HG02840 (cell line): ENCODE results near the gene NOA1.
A peak's percentile ranks its signal among the peaks of the same experiment; 100 is the strongest.

ENCODE experiments used
- ATAC-seq: cut with Tn5 transposase; IDR thresholded peaks from one replicate; pipeline ENCODE4 v1.9.1; 2021; ENCODE audit warnings: mild to moderate bottlenecking, moderate library complexity, moderate number of reproducible peaks; ENCODE audit not compliant: unreplicated experiment, low FRiP score

NOA1 gene

GRCh38 chr4:56977321-56978012 is at the start of gene NOA1:
NOA1 (minus strand) TSS chr4:56977606; CDS start chr4:56977585, 21 bp downstream.
- peak; percentile 86 for ATAC-seq

GRCh38 chr4:57023104-57023503 is 45.7 kb upstream of the NOA1 start:
- ATAC-seq, result no peak

DNA sequence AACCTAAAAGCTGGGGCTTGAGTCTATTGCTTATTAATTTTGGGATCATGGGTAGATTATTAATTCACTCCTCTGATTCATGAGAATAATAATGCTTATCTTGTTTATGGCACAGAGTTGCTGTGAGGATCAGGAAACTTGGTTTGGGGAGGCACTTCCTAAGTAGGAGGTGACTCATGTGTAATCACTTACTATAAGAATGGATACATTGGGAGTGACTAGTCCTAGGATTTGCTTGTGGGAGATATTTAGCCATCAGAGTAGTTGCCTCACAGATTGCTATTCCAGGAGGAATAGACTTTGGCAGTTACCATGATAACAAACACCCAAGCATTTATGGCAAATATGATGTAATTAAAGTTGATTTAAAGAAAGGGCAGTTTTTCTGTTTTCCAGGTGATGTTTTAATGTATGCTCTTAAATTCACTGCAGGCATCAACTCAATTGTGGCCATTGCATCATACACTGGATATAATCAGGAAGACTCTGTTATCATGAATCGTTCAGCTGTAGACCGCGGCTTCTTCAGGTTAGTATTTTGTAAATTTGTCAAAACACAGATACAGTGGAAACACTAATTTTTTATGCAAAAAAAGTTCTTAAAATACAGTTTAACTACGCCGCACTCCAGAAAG is 43.2 kb upstream of the NOA1 start:
- no peak for ATAC-seq

DNA sequence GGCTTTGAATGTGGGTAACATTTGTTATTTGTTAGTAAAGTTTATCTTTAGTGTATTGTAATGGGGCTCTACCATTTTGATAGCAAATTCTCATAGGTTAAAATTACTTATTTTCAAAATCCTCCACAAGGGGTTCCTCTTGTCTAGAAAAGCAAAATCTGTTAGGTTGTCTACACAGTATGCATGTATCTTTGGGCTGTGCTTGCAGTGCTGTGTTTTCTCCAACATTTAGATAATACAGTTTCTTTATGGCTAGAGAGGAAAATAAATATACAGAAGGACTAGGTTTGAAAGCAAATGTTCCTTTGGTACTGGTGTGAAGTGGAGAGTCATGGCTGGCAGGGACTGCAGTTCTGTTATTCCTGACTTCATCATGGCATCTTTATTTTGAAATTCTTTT is 41.6 kb upstream of the NOA1 start:
- no peak for ATAC-seq

GRCh38 chr4:57013543-57014120 is 36.2 kb upstream of the NOA1 start:
- no peak for ATAC-seq

DNA sequence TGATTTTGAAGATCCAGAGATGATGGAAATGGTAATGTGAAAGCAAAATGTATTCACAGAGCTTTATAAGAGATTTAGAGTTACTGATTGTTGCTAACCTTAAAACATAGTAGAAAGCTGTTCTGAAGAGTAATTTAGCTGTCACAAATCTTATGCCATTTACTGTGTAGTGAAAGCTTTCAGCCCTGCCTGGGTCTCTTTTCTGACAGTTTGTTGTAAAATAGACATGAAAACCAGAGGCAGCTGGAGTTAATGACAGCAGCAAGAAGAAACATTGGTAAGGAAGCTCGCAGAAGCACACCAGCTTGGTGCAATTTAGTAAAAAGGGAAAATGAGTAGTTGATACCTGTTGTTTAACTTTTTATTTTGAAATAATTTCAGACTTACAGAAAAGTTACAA is 22.3 kb upstream of the NOA1 start:
- no peak for ATAC-seq

DNA sequence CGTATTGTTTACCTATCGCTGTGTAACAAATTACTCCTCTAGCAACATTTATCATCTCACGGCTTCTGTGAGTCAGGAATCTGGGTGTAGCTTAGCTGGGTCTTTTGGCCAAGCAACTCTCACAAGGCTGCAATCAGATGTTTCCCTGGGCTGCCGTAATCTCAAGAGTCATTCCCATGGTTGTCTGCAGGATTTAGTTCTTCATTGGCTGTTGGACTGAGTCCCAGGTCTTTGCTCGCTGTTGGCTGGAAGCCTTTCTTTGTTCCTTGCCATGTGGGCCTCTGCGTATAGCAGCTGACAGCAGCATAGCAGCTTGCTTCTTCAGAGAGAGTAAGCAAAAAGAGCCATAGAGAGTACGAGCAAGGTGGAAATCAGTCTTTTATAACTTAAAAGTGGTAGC is 18.1 kb upstream of the NOA1 start:
- no peak for ATAC-seq

DNA sequence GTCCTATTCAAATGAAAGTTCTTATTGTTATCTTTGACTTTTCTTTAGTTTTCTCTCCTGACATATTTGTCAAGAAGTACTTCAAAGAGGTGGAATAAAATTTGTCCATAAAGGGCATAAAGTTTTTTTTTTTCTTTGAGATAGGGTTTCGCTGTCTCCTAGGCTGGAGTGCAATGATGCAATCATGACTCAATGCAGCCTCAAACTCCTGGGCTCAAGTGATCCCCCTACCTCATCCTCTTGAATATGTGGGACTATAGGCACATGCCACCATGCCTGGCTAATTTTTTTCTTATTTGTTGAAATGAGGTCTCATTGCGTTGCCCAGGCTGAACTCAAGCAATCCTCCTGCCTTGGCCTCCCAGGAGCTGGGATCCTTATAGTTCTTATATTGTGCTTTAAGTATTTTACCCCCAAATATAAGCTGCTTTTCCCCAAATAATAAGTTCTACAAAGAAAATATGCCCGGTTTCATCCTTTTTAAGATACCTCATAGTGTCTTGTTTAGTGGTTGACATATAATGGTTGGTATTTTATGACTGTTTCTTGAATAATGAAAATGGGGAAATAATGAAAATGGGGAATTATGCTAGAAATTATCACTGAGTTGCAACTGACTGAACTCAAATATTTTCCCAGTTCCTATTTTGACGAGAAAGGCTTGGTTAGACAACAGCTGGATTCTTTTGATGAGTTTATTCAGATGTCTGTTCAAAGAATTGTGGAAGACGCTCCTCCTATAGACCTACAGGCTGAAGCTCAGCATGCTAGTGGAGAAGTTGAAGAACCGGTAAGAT is 12.9 kb upstream of the NOA1 start:
- no peak for ATAC-seq

GRCh38 chr4:56986952-56987351 is 9.5 kb upstream of the NOA1 start:
- ATAC-seq, result no peak

DNA sequence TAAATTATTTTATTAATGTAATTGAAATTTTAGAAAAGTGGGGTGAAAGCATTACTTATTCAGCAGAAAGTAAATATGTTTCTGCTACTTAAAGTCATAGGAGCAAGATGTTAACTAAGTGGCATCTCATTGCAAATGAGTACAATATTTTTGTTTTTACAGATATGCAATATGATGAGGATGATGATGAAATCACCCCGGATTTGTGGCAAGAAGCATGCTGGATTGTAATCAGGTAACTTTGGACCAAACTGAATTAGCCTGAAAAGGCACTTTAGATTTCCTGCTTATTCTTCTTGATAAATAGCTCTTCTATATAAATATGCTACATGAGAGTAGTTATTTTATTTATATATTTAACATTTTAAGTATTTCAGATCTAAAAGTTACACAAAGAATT is 8.8 kb upstream of the NOA1 start:
- no peak for ATAC-seq

- ATAC-seq, result no peak
Observed at GRCh38 chr4:56981795-56982201, 4.4 kb upstream of the NOA1 start.

DNA sequence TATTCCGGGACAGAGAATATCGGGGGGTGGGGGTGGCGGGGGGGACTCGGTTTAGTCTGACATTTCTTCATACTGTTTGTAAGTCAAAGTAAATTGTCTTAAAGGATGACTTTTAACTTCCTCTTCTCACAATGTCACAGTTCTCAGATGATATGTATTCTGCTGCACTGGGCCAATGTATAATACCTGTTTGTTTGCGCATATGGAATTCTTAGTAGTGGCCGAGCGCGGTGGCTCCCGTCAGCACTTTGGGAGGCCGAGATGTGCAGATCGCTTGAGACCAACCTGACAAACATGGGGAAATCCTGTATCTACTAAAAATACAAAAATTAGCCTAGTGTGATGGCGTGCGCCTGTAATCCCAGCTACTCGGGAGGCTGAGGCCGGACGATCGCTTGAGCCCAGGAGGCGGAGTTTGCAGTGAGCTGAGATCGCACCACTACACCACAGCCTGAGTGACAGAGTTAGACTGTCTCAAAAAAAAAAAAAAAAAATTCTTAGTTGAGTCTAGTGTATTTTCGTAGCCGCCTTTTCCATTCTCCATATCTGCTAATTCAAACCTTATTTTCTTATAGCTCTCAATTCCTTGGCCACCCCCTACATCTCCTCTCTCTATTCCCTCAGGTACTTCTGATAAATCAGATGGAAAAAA is 2.1 kb upstream of the NOA1 start:
- ATAC-seq, result no peak

- peak; percentile 57 for ATAC-seq
Observed at GRCh38 chr4:56978750-56979303, 1.4 kb upstream of the NOA1 start, which contains the start of gene POLR2B. POLR2B (plus strand) TSS chr4:56978896; CDS start chr4:56978986, 90 bp downstream.

DNA sequence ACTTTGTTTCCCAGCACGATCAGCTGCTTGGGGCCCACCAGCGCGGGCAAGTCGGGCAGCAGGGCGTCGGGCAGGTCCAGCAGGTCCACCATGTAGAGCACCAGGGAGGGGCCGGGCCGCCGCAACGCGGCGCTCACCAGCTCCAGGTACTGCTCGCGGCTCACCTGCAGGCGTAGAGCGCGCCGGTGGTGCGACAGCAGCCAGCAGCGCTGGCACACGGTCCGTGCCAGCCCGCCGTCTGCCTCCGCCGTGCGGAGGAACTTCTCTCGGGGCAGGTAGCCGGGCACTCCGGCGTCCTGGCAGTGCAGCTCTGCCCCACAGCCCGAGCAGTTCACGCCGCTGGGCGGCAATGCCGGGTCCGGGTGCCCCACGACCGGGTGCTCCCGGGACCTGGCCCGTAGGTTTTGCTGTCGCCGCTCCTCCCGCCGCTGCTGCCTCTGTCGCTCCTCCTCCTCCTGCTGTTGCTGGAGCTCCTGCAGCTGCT is 527 bp downstream of the NOA1 start:
- peak; percentile 20 for ATAC-seq

DNA sequence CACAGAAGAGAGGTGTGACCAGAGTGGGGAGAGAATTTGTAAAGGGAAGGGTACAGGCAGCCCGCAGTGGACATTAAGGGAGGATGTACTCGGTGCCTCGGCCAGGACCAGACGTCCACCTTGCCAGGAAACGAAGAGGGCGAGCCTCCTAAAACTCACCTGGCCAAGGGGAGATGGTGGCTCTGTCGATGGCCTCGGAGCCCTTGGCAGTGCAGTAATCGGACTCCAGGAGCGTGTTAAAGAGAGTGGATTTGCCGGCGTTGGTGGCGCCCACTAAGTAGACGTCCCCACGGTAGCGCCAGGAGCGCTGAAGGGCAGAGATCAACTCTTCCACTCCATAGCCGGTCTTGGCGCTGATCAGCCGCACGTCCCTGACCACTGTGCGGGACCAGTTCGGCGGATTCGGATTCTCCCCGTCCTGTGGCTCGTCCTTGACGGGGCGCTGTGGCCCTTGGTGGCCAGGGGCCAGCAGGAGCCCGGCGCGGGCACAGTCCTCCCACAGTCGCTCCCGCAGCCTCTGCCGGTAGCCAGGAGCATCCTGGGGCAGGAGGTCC is 1.0 kb downstream of the NOA1 start:
- ATAC-seq, result no peak

DNA sequence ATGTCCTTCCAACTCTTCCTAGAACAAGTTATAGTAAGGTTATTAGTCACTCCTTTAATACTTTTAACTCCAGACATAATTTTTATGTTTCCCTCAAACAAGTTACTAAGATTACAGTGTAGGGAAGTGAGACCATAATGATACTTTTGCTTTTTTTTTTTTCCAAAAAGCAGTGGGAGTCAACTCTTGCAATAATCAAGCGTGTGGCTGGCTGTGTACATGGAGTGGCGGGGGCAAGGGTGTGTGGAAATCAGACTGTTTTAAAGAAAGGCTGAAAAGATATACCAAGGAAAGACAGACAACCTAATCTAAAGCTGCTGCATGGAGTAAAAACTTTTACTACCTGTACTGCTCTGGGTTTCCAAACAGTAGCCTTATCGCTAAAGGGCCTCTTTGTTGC is 4.1 kb downstream of the NOA1 start:
- no peak for ATAC-seq

DNA sequence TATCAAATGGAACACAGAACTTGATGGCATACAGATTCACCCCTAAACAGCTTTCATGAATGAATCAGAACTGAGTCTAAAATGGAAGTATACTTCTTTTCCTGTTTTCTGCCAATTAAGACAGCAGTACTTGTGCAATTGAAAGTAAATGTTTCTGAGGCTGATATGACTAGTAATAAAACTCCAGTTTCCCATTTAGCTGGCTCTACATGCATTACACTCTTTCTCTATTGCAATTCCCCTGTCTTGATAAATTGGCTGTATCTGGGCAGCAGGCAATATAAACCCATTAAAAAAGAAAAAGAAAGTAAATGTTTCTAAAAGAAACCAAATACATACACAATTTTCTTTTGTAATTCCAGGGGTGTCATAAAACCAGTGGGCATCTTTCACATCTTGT is 4.6 kb downstream of the NOA1 start:
- no peak for ATAC-seq

- no peak for ATAC-seq
Observed at GRCh38 chr4:56972389-56972788, 5.0 kb downstream of the NOA1 start.

DNA sequence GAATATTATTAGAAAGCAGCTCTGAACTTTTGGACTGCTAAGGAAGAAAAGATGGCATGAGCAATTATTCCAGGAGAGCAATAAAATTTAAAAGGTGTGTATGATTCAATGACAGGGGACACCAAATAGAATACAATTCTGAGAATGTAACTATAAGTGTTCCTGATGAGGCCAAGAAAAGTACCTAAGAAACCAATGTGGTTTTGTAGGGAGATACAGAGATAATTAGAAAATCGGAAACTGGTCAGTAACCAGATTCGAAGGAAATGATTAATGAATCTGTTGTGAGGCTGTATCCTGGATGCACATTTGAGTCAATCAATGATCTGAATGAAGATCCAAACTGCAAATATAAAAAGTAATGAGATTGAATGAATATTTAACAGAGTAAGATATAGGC is 6.0 kb downstream of the NOA1 start:
- no peak for ATAC-seq

GRCh38 chr4:56961107-56961500 is 16.3 kb downstream of the NOA1 start:
- no peak for ATAC-seq
